ENCODE results near the gene EEFSEC. TPM values are rescaled to one million over a fixed set of nuclear protein-coding genes. Genes with fewer than 3 reads are reported as not detected.

Gene EEFSEC
- total RNA-seq, 3 donors from 2014 or later = 13.9 to 28.2 (median 19.8) TPM

- H3K4me3 ChIP-seq = no peak overlapping the region
- no peaks in the 10 kb centered on the region for H3K27me3 ChIP-seq
- DNase-seq (ENCODE audit: low spot score in 2 of 2) = no peak
- no peaks in the 10 kb centered on the region for H3K9me3 ChIP-seq
- no peak overlapping the region for H3K27ac ChIP-seq
- no peaks in the 10 kb centered on the region for H3K4me1 ChIP-seq
- intact Hi-C loops (cut with DNase I; ENCODE audit: low total_unique reads) = loop anchor here (1.0 kb wide), 1 partner anchor 22 kb away; no protein-coding TSS in a partner anchor
- no peaks in the 10 kb centered on the region for H3K36me3 ChIP-seq
- TF ChIP-seq POLR2AphosphoS5 (IDR thresholded peaks at IDR 0.05) (no peak), CTCF (IDR thresholded peaks at IDR 0.05) (no peak), POLR2A (IDR thresholded peaks at IDR 0.05) (no peak)
These were observed 160.7 kb downstream of the EEFSEC start for GRCh38 chr3:128313935-128314334.

GRCh38 chr3:128315313-128315712, 162.0 kb downstream of the EEFSEC start:
- H3K36me3 ChIP-seq = no peaks in the 10 kb centered on the region
- no peaks in the 10 kb centered on the region for H3K27me3 ChIP-seq
- H3K9me3 ChIP-seq = no peaks in the 10 kb centered on the region
- no peaks in the 10 kb centered on the region for H3K4me1 ChIP-seq
- no peak for TF ChIP-seq POLR2AphosphoS5 (IDR thresholded peaks at IDR 0.05)
- no peak for TF ChIP-seq CTCF (IDR thresholded peaks at IDR 0.05)
- TF ChIP-seq POLR2A (IDR thresholded peaks at IDR 0.05) = no peak
- no peak overlapping the region for H3K4me3 ChIP-seq
- no peak overlapping the region for H3K27ac ChIP-seq
- intact Hi-C loops (cut with DNase I; ENCODE audit: low total_unique reads) = no loop called here
- no peak for DNase-seq (ENCODE audit: low spot score in 2 of 2)

GRCh38 chr3:128316481-128316891, 163.2 kb downstream of the EEFSEC start:
- TF ChIP-seq POLR2A (IDR thresholded peaks at IDR 0.05) (no peak), POLR2AphosphoS5 (IDR thresholded peaks at IDR 0.05) (no peak), CTCF (IDR thresholded peaks at IDR 0.05) (no peak)
- Histone ChIP-seq H3K36me3 (no peaks in the 10 kb centered on the region), H3K27ac (no peak overlapping the region), H3K27me3 (no peaks in the 10 kb centered on the region), H3K4me1 (no peaks in the 10 kb centered on the region), H3K9me3 (no peaks in the 10 kb centered on the region), H3K4me3 (peak overlapping the region in 1 of 3 donors; percentile 3)
- DNase-seq (ENCODE audit: low spot score in 2 of 2) = peak in 1 of 2 donors; percentile 10
- intact Hi-C loops (cut with DNase I; ENCODE audit: low total_unique reads) = no loop called here

- TF ChIP-seq CTCF (IDR thresholded peaks at IDR 0.05) = no peak
- no peak for TF ChIP-seq POLR2AphosphoS5 (IDR thresholded peaks at IDR 0.05)
- no peak for TF ChIP-seq POLR2A (IDR thresholded peaks at IDR 0.05)
- Histone ChIP-seq H3K27me3 (no peaks in the 10 kb centered on the region), H3K9me3 (no peaks in the 10 kb centered on the region), H3K27ac (no peak overlapping the region), H3K4me3 (no peak overlapping the region), H3K36me3 (no peaks in the 10 kb centered on the region), H3K4me1 (no peaks in the 10 kb centered on the region)
- DNase-seq (ENCODE audit: low spot score in 2 of 2) = peak in 1 of 2 donors; percentile 11
- intact Hi-C loops (cut with DNase I; ENCODE audit: low total_unique reads) = no loop called here
These were observed 163.9 kb downstream of the EEFSEC start for GRCh38 chr3:128317101-128317697.

GRCh38 chr3:128317698-128318231, 164.5 kb downstream of the EEFSEC start:
- DNase-seq (ENCODE audit: low spot score in 2 of 2) = no peak
- intact Hi-C loops (cut with DNase I; ENCODE audit: low total_unique reads) = no loop called here
- Histone ChIP-seq H3K9me3 (no peaks in the 10 kb centered on the region), H3K27me3 (no peaks in the 10 kb centered on the region), H3K27ac (no peak overlapping the region), H3K4me3 (no peak overlapping the region), H3K4me1 (no peaks in the 10 kb centered on the region), H3K36me3 (no peaks in the 10 kb centered on the region)
- TF ChIP-seq POLR2AphosphoS5 (IDR thresholded peaks at IDR 0.05) (no peak), CTCF (IDR thresholded peaks at IDR 0.05) (no peak), POLR2A (IDR thresholded peaks at IDR 0.05) (no peak)

All from breast epithelium (tissue), 4 donors.